ENCODE measurements around the gene CEP120. TPM values are rescaled to one million over a fixed set of nuclear protein-coding genes. Genes with fewer than 3 reads are reported as not detected.
"Not testable (repeated sequence)": the region's sequence is repeated elsewhere in the genome, so short reads cannot be mapped to it uniquely, and the experiment has no call there.

Gene CEP120
- total and polyA plus RNA-seq, 10 donors: 9.2 to 43.3 (median 29.5) TPM

- Histone ChIP-seq H3K36me3 (no peaks in the 10 kb centered on the region), H3K4me3 (no peak overlapping the region), H3K27me3 (replicated peaks in 1 of 7) (no peaks in the 10 kb centered on the region), H3K27ac (peak overlapping the region in 1 of 8 donors; percentile 15), H3K4me1 (peaks cover 0 to 5% (median 0%) of the 10 kb centered on the region in 6 donors), H3K9me3 (no peaks in the 10 kb centered on the region)
- whole genome bisulfite sequencing, 5 donors: 72 to 88% (median 84%) methylated on average over 2 of the region's 2 CpGs
- TF ChIP-seq POLR2A (IDR thresholded peaks at IDR 0.05) (no peak), POLR2AphosphoS5 (IDR thresholded peaks at IDR 0.05) (no peak)
- TF ChIP-seq, protein P1, sequence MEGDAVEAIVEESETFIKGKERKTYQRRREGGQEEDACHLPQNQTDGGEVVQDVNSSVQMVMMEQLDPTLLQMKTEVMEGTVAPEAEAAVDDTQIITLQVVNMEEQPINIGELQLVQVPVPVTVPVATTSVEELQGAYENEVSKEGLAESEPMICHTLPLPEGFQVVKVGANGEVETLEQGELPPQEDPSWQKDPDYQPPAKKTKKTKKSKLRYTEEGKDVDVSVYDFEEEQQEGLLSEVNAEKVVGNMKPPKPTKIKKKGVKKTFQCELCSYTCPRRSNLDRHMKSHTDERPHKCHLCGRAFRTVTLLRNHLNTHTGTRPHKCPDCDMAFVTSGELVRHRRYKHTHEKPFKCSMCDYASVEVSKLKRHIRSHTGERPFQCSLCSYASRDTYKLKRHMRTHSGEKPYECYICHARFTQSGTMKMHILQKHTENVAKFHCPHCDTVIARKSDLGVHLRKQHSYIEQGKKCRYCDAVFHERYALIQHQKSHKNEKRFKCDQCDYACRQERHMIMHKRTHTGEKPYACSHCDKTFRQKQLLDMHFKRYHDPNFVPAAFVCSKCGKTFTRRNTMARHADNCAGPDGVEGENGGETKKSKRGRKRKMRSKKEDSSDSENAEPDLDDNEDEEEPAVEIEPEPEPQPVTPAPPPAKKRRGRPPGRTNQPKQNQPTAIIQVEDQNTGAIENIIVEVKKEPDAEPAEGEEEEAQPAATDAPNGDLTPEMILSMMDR (IDR thresholded peaks at IDR 0.05 in 8 of 11, conservative IDR thresholded peaks at IDR 0.05 in 3 of 11): no peak
- intact Hi-C loops (cut with DNase I; ENCODE audit: low total_unique reads): no loop called here
- DNase-seq: no peak
Measured at GRCh38 chr5:123433596-123433995, 10.4 kb upstream of the CEP120 start.

GRCh38 chr5:123430441-123430840 is 7.2 kb upstream of the CEP120 start:
- H3K9me3 ChIP-seq; H3K36me3 ChIP-seq; intact Hi-C loops (cut with DNase I; ENCODE audit: low total_unique reads); H3K27me3 ChIP-seq (replicated peaks in 1 of 7); H3K4me1 ChIP-seq: not testable (repeated sequence)
- 93 to 98% (median 96%) methylated on average over 11 to 32 of the region's 32 CpGs for WGBS, 5 donors
- DNase-seq: peak; percentile 78
- peak overlapping the region in 1 of 8 donors; percentile 12 for H3K4me3 ChIP-seq
- H3K27ac ChIP-seq: peak overlapping the region in 4 of 8 donors; percentile 66 to 91 (median 82)

- TF ChIP-seq POLR2AphosphoS5 (IDR thresholded peaks at IDR 0.05): peak in 1 of 3 donors; percentile 69
- TF ChIP-seq, protein P1 (IDR thresholded peaks at IDR 0.05 in 8 of 11, conservative IDR thresholded peaks at IDR 0.05 in 3 of 11): no peak
- no peak for TF ChIP-seq POLR2A (IDR thresholded peaks at IDR 0.05)
- Histone ChIP-seq H3K4me1 (peaks cover 0 to 9% (median 0%) of the 10 kb centered on the region in 6 donors), H3K4me3 (peak overlapping the region in 1 of 8 donors; percentile 12)
Measured at GRCh38 chr5:123429993-123430392, 6.8 kb upstream of the CEP120 start.

DNA sequence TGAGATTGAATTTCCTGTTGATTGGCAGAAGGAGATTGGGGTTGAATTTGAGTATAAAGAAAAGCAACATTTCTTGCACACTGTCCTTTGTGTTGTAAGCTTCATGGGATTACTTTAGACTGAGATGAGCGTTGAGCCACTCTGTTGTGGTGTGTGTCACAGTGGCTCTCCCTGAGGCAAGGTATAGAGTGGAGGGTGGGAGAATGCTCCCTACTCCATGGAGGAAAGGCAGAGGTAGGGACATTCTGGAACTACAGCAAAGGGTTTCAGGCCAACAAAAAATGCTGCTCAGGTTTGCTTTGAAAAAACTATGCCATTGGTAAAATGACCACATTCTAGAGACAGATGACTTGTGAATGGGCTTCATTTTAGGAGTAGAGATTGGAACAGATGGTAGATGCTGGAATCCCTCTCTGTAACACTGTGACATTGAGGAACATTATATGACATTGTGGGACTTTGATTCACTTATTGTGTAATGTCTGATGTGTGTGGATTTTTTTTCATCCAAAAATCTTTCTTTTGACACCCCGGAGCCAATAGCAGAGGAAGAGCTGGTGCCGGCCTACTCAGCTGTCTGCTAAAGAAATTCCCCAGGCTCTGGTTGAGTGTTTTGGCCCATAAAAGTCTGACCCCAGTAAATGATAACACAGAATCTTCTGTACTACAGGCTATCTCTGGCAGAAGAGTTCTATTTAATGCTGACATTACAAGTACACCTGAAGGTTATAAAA is 6.2 kb upstream of the CEP120 start:
- Histone ChIP-seq H3K36me3 (no peaks in the 10 kb centered on the region), H3K27me3 (replicated peaks in 1 of 7) (no peaks in the 10 kb centered on the region), H3K27ac (peak overlapping the region in 5 of 8 donors; percentile 35 to 91 (median 81)), H3K4me3 (no peak overlapping the region), H3K4me1 (peaks cover 0 to 15% (median under 1%) of the 10 kb centered on the region in 6 donors), H3K9me3 (no peaks in the 10 kb centered on the region)
- 61 to 91% (median 84%) methylated on average over 3 of the region's 3 CpGs for WGBS, 5 donors
- TF ChIP-seq, protein P1 (IDR thresholded peaks at IDR 0.05 in 8 of 11, conservative IDR thresholded peaks at IDR 0.05 in 3 of 11): no peak
- no peak for TF ChIP-seq POLR2A (IDR thresholded peaks at IDR 0.05)
- no peak for TF ChIP-seq POLR2AphosphoS5 (IDR thresholded peaks at IDR 0.05)
- intact Hi-C loops (cut with DNase I; ENCODE audit: low total_unique reads): no loop called here
- no peak for DNase-seq

More at GRCh38 chr5:123429993-123430392, 6.8 kb upstream of the CEP120 start:
- intact Hi-C loops (cut with DNase I; ENCODE audit: low total_unique reads): no loop called here
- Histone ChIP-seq H3K36me3 (no peaks in the 10 kb centered on the region), H3K27ac (peak overlapping the region in 5 of 8 donors; percentile 35 to 91 (median 81)), H3K27me3 (replicated peaks in 1 of 7) (no peaks in the 10 kb centered on the region), H3K9me3 (no peaks in the 10 kb centered on the region)
- WGBS, 5 donors: 56 to 94% (median 72%) methylated on average over 2 of the region's 2 CpGs
- DNase-seq: no peak
